HG02588 (cell line): ENCODE data around the gene ATP5F1A.

Experiments used
- ATAC-seq: cut with Tn5 transposase; IDR thresholded peaks from one replicate; pipeline ENCODE4 v1.9.1; 2021; ENCODE audit warnings: mild to moderate bottlenecking, moderate library complexity; ENCODE audit not compliant: unreplicated experiment

ATP5F1A gene

GRCh38 chr18:46073474-46074331 lies 24.4 kb downstream of the ATP5F1A start:
- no peak for ATAC-seq

- no peak for ATAC-seq
These were observed 25.1 kb downstream of the ATP5F1A start for GRCh38 chr18:46072959-46073358.

GRCh38 chr18:46072376-46072867 lies 25.7 kb downstream of the ATP5F1A start:
- ATAC-seq = no peak

GRCh38 chr18:46071653-46072375 lies 26.3 kb downstream of the ATP5F1A start, which contains the start of gene PSTPIP2:
TSS of gene PSTPIP2 (minus strand) at chr18:46072260. CDS start at chr18:46072188, 72 bp downstream.
- peak; percentile 70 for ATAC-seq

GRCh38 chr18:46070815-46071652 lies 27.1 kb downstream of the ATP5F1A start:
- ATAC-seq = peak; percentile 5

GRCh38 chr18:46070232-46070631 lies 27.9 kb downstream of the ATP5F1A start:
- no peak for ATAC-seq

GRCh38 chr18:46069524-46069923 lies 28.6 kb downstream of the ATP5F1A start:
- ATAC-seq = no peak

- ATAC-seq = no peak
These were observed 29.3 kb downstream of the ATP5F1A start for GRCh38 chr18:46068763-46069162.

GRCh38 chr18:46067438-46068007 lies 30.6 kb downstream of the ATP5F1A start:
- no peak for ATAC-seq

- no peak for ATAC-seq
These were observed 35.3 kb downstream of the ATP5F1A start for GRCh38 chr18:46062781-46063180.

- ATAC-seq = no peak
These were observed 36.3 kb downstream of the ATP5F1A start for GRCh38 chr18:46061796-46062195.

- no peak for ATAC-seq
These were observed 36.7 kb downstream of the ATP5F1A start for GRCh38 chr18:46061387-46061786.

- ATAC-seq = no peak
These were observed 37.7 kb downstream of the ATP5F1A start for GRCh38 chr18:46060359-46060841.

GRCh38 chr18:46055838-46056230 lies 42.3 kb downstream of the ATP5F1A start:
- no peak for ATAC-seq

GRCh38 chr18:46054956-46055837 lies 42.9 kb downstream of the ATP5F1A start:
- ATAC-seq = no peak

- ATAC-seq = no peak
These were observed 44.6 kb downstream of the ATP5F1A start for GRCh38 chr18:46053368-46054095.

GRCh38 chr18:46051731-46052461 lies 46.2 kb downstream of the ATP5F1A start:
- no peak for ATAC-seq

- ATAC-seq = no peak
These were observed 47.8 kb downstream of the ATP5F1A start for GRCh38 chr18:46050268-46050667.
